Vagina (tissue), 2 donors: ENCODE data around the gene VAV3.

Experiments
- CTCF ChIP-seq, 3 experiments: fragments of 450-650 bp in 2 of 3; fragments of 200-600 bp in 1 of 3; sonication (generic) in 1 of 3; IDR thresholded peaks; one replicate each; pipeline ENCODE4 v1.5.1; 2017 to 2019; ENCODE audit warnings: antibody characterized with exemption in 3 of 3, mild to moderate bottlenecking in 2 of 3, moderate library complexity in 2 of 3
- POLR2A ChIP-seq, 2 donors: fragments of 450-650 bp; IDR thresholded peaks; one replicate each; pipeline ENCODE4 v1.6.1; 2017; ENCODE audit warnings: antibody characterized with exemption in 2 of 2, mild to moderate bottlenecking in 2 of 2, moderate library complexity in 2 of 2

- TF ChIP-seq CTCF (IDR thresholded peaks at IDR 0.05) (no peak), POLR2A (IDR thresholded peaks at IDR 0.05) (no peak)
These were observed 283.9 kb downstream of the VAV3 start for GRCh38 chr1:107681001-107681479.
